HEK293T (cell line): Measurements from ENCODE around the gene PXDC1.
A peak's percentile ranks its signal among the peaks of the same experiment; 100 is the strongest.
"Not testable (repeated sequence)": the region's sequence is repeated elsewhere in the genome, so short reads cannot be mapped to it uniquely, and the experiment has no call there.

ENCODE experiments used
- CTCF ChIA-PET: fragments of 350-600 bp; formaldehyde crosslinking; extraction: SDS; loops from one replicate; lab custom pipeline; 2021; ENCODE audit warnings: antibody characterized with exemption, inconsistent platforms; lab: Yijun Ruan, JAX
- POLR2A ChIA-PET: fragments of 350-600 bp; formaldehyde crosslinking; extraction: SDS; loops from one replicate; lab custom pipeline; 2020; ENCODE audit warnings: antibody characterized with exemption, inconsistent platforms; lab: Yijun Ruan, JAX
- DNase-seq: peaks from one replicate; pipeline ENCODE4 v3.0.0; 2012; ENCODE audit warnings: mixed read lengths; ENCODE audit errors: extremely low spot score
- ARNT ChIP-seq: fragments of 450-650 bp; IDR thresholded peaks from 2 replicates; pipeline ENCODE4 v1.6.1; 2017; ENCODE audit warnings: mild to moderate bottlenecking
- BHLHE40 ChIP-seq: fragments of 450-650 bp; IDR thresholded peaks from 2 replicates; pipeline ENCODE4 v1.6.1; 2016; ENCODE audit warnings: mild to moderate bottlenecking, moderate library complexity, borderline replicate concordance
- CTBP1 ChIP-seq: fragments of 450-650 bp; IDR thresholded peaks from 2 replicates; pipeline ENCODE4 v1.6.1; 2016; ENCODE audit warnings: borderline replicate concordance
- ELF4 ChIP-seq: fragments of 450-650 bp; IDR thresholded peaks from 2 replicates; pipeline ENCODE4 v1.6.1; 2017; ENCODE audit warnings: antibody characterized with exemption
- FOXA1 ChIP-seq: fragments of 450-650 bp; IDR thresholded peaks from 2 replicates; pipeline ENCODE4 v1.6.1; 2016; ENCODE audit warnings: mild to moderate bottlenecking
- FOXK2 ChIP-seq: fragments of 450-650 bp; IDR thresholded peaks from 2 replicates; pipeline ENCODE4 v1.6.1; 2016; ENCODE audit warnings: mild to moderate bottlenecking
- FOXM1 ChIP-seq: fragments of 450-650 bp; IDR thresholded peaks from 2 replicates; pipeline ENCODE4 v1.6.1; 2017; ENCODE audit warnings: mild to moderate bottlenecking, borderline replicate concordance
- HDGF ChIP-seq: fragments of 450-650 bp; IDR thresholded peaks from 2 replicates; pipeline ENCODE4 v1.6.1; 2017; ENCODE audit warnings: antibody characterized with exemption, borderline replicate concordance
- L3MBTL2 ChIP-seq: fragments of 450-650 bp; conservative IDR thresholded peaks from 2 replicates; pipeline ENCODE4 v1.6.1; 2016; ENCODE audit warnings: mild to moderate bottlenecking
- LEF1 ChIP-seq: fragments of 450-650 bp; IDR thresholded peaks from 2 replicates; pipeline ENCODE4 v1.6.1; 2017; ENCODE audit warnings: mild to moderate bottlenecking, borderline replicate concordance
- NFRKB ChIP-seq: fragments of 450-650 bp; IDR thresholded peaks from 2 replicates; pipeline ENCODE4 v1.6.1; 2016; ENCODE audit warnings: mild to moderate bottlenecking, moderate library complexity
- PKNOX1 ChIP-seq: fragments of 450-650 bp; IDR thresholded peaks from 2 replicates; pipeline ENCODE4 v1.6.1; 2016
- SP1 ChIP-seq: fragments of 450-650 bp; IDR thresholded peaks from 2 replicates; pipeline ENCODE4 v1.6.1; 2017
- SUZ12 ChIP-seq: fragments of 450-650 bp; IDR thresholded peaks from 2 replicates; pipeline ENCODE4 v1.6.1; 2016; ENCODE audit warnings: mild to moderate bottlenecking
- TARDBP ChIP-seq: fragments of 450-650 bp; IDR thresholded peaks from 2 replicates; pipeline ENCODE4 v1.6.1; 2016
- ZNF384 ChIP-seq: fragments of 450-650 bp; IDR thresholded peaks from 2 replicates; pipeline ENCODE4 v1.6.1; 2016

The PXDC1 gene

GRCh38 chr6:3777730-3778461 is 26.4 kb upstream of the PXDC1 start:
- CTCF ChIA-PET: interaction anchor here (0.9 kb wide), 1 partner anchor 200 kb away, joined by 3 read pairs; no protein-coding TSS in a partner anchor
- TF ChIP-seq FOXK2 (no peak), LEF1 (no peak), CTBP1 (no peak), FOXM1 (no peak), SUZ12 (no peak), NFRKB (no peak), PKNOX1 (no peak), L3MBTL2 (no peak)
- POLR2A ChIA-PET: no interaction called here
- no peak for DNase-seq

- POLR2A ChIA-PET: no interaction called here
- DNase-seq: peak; percentile 27
Measured at GRCh38 chr6:3776881-3777507, 25.5 kb upstream of the PXDC1 start.

GRCh38 chr6:3775847-3776246 is 24.3 kb upstream of the PXDC1 start:
- DNase-seq: no peak
- POLR2A ChIA-PET: no interaction called here
- CTCF ChIA-PET: no interaction called here
- no peak for TF ChIP-seq BHLHE40
- no peak for TF ChIP-seq ARNT
- TF ChIP-seq CTBP1: no peak
- no peak for TF ChIP-seq NFRKB
- no peak for TF ChIP-seq HDGF
- no peak for TF ChIP-seq PKNOX1
- TF ChIP-seq LEF1: no peak
- TF ChIP-seq FOXM1: no peak
- no peak for TF ChIP-seq SUZ12
- TF ChIP-seq FOXA1: no peak

More at GRCh38 chr6:3776881-3777507, 25.5 kb upstream of the PXDC1 start:
- TF ChIP-seq FOXK2 (no peak), TARDBP (peak; percentile 29; the same call in 1 of the 2 replicates)
- CTCF ChIA-PET: no interaction called here

GRCh38 chr6:3775386-3775785 is 23.9 kb upstream of the PXDC1 start:
- ChIA-PET POLR2A (no interaction called here), CTCF (no interaction called here)
- TF ChIP-seq SUZ12: no peak
- TF ChIP-seq HDGF: no peak
- TF ChIP-seq L3MBTL2: no peak
- TF ChIP-seq TARDBP: no peak
- no peak for TF ChIP-seq ELF4
- TF ChIP-seq ZNF384: no peak
- TF ChIP-seq ARNT: no peak
- no peak for TF ChIP-seq FOXA1
- no peak for TF ChIP-seq FOXM1
- no peak for TF ChIP-seq BHLHE40
- TF ChIP-seq LEF1: no peak
- no peak for TF ChIP-seq FOXK2
- TF ChIP-seq SP1: no peak
- DNase-seq: no peak

- CTCF ChIA-PET: interaction anchor here (0.6 kb wide), 1 partner anchor 12 kb away, joined by 4 read pairs; no protein-coding TSS in a partner anchor
Measured at GRCh38 chr6:3773678-3774298, 22.3 kb upstream of the PXDC1 start.

GRCh38 chr6:3772127-3772999 is 20.9 kb upstream of the PXDC1 start:
- POLR2A ChIA-PET, DNase-seq, CTCF ChIA-PET: not testable (repeated sequence)

More at GRCh38 chr6:3773678-3774298, 22.3 kb upstream of the PXDC1 start:
- POLR2A ChIA-PET: no interaction called here
- no peak for DNase-seq
- no peak for TF ChIP-seq L3MBTL2
- TF ChIP-seq FOXM1: no peak
- no peak for TF ChIP-seq SP1
- no peak for TF ChIP-seq FOXA1
- TF ChIP-seq CTBP1: no peak
- no peak for TF ChIP-seq ELF4
- TF ChIP-seq BHLHE40: no peak
- no peak for TF ChIP-seq HDGF
- no peak for TF ChIP-seq PKNOX1
- TF ChIP-seq NFRKB: no peak
- TF ChIP-seq SUZ12: no peak
- TF ChIP-seq ZNF384: no peak
- no peak for TF ChIP-seq LEF1
- no peak for TF ChIP-seq ARNT
- no peak for TF ChIP-seq TARDBP
- no peak for TF ChIP-seq FOXK2
